Ecto neural progenitor cell (in vitro differentiated cells): ENCODE measurements around the gene INHBA.

Experiments
- DNase-seq: peaks from one replicate; pipeline ENCODE4 v3.0.0-alpha.2; 2018; ENCODE audit warnings: low spot score

The INHBA gene

GRCh38 chr7:41688906-41689305, 14.0 kb downstream of the INHBA start:
- no peak for DNase-seq

- no peak for DNase-seq
Measured at GRCh38 chr7:41688012-41688625, 14.8 kb downstream of the INHBA start.

GRCh38 chr7:41685684-41686083, 17.2 kb downstream of the INHBA start:
- DNase-seq: no peak

GRCh38 chr7:41682422-41682821, 20.5 kb downstream of the INHBA start:
- DNase-seq: no peak

GRCh38 chr7:41679566-41679965, 23.3 kb downstream of the INHBA start:
- no peak for DNase-seq

GRCh38 chr7:41674505-41675023, 28.3 kb downstream of the INHBA start:
- DNase-seq: no peak

GRCh38 chr7:41661596-41661995, 41.3 kb downstream of the INHBA start:
- no peak for DNase-seq

- DNase-seq: no peak
Measured at GRCh38 chr7:41659539-41659938, 43.4 kb downstream of the INHBA start.

GRCh38 chr7:41656366-41656765, 46.5 kb downstream of the INHBA start:
- no peak for DNase-seq

- no peak for DNase-seq
Measured at GRCh38 chr7:41655426-41655825, 47.5 kb downstream of the INHBA start.

- no peak for DNase-seq
Measured at GRCh38 chr7:41652267-41652666, 50.6 kb downstream of the INHBA start.

GRCh38 chr7:41648501-41648900, 54.4 kb downstream of the INHBA start:
- DNase-seq: no peak

GRCh38 chr7:41643616-41644015, 59.3 kb downstream of the INHBA start:
- no peak for DNase-seq

GRCh38 chr7:41641665-41642014, 61.2 kb downstream of the INHBA start:
- DNase-seq: no peak

GRCh38 chr7:41641011-41641664, 61.8 kb downstream of the INHBA start:
- DNase-seq: no peak

GRCh38 chr7:41640487-41640886, 62.4 kb downstream of the INHBA start:
- DNase-seq: no peak

GRCh38 chr7:41637049-41637448, 65.8 kb downstream of the INHBA start:
- no peak for DNase-seq
